Measurements from ENCODE around the gene LANCL2.
"Not testable (repeated sequence)": the region's sequence is repeated elsewhere in the genome, so short reads cannot be mapped to it uniquely, and the experiment has no call there.

The LANCL2 gene

DNA sequence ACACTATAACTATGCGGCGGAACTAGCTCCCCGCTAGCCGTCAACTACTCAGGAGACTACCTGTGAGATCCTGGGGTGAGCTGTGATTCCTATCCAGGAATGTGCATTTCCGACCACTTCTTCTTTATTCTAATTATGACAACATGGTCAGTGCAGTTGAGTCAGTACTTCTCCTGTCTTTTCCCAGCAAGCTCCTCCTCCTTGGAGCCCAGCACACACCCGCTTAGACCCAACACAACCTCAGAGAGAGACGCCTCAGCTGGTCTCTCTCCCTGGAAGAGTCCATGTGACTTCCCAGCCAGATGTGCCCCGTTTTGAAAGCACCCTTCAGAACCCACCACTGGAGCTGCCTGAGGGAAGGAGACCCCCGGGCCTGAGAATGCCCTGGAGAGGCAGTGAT is 106.5 kb downstream of the LANCL2 start:
- DNase-seq (ENCODE audit: low spot score), result not testable (repeated sequence)

DNA sequence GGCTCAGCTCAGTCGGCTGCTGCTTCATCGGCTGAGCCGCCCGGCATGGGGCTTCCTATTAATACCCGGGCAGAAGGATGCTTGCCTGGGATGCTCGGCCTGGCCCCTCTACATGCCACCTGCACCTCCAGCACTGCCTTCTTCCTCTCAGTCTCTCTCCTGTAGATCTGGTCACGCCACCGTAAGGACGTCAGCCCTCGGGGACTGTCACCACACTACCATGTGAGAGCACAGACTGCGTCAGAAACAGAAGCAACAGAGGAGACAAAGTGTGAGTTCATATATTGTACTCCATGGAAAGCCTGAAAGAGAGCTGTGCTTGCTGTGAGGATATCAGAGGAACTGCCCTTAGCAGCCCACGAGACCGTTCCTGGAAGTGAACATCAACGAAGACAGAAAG is 107.3 kb downstream of the LANCL2 start:
- DNase-seq (ENCODE audit: low spot score), result not testable (repeated sequence)

- DNase-seq (ENCODE audit: low spot score), result no peak
These were observed 108.0 kb downstream of the LANCL2 start for GRCh38 chr7:55472928-55473725.

DNA sequence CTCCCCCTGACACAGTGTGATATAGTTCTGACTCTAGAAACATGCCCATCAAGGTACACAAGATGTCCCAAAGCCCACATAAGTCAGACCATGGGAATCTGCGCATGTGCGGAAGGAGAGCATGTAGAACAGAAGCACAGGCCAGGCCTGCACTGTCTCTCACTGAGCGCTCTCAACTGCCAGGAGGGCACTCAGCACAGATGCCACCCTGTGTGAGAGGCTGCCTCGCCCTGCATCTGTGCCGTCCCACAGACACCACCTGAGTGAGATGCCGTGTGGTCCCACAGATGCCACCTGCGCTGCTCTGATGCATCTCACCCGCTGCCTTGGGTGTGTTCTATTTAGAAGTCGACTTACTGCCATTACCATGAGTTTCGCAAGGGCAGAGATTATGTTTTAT is 108.8 kb downstream of the LANCL2 start:
- no peak for DNase-seq (ENCODE audit: low spot score)

- DNase-seq (ENCODE audit: low spot score), result no peak
These were observed 110.1 kb downstream of the LANCL2 start for GRCh38 chr7:55474944-55475854.

DNA sequence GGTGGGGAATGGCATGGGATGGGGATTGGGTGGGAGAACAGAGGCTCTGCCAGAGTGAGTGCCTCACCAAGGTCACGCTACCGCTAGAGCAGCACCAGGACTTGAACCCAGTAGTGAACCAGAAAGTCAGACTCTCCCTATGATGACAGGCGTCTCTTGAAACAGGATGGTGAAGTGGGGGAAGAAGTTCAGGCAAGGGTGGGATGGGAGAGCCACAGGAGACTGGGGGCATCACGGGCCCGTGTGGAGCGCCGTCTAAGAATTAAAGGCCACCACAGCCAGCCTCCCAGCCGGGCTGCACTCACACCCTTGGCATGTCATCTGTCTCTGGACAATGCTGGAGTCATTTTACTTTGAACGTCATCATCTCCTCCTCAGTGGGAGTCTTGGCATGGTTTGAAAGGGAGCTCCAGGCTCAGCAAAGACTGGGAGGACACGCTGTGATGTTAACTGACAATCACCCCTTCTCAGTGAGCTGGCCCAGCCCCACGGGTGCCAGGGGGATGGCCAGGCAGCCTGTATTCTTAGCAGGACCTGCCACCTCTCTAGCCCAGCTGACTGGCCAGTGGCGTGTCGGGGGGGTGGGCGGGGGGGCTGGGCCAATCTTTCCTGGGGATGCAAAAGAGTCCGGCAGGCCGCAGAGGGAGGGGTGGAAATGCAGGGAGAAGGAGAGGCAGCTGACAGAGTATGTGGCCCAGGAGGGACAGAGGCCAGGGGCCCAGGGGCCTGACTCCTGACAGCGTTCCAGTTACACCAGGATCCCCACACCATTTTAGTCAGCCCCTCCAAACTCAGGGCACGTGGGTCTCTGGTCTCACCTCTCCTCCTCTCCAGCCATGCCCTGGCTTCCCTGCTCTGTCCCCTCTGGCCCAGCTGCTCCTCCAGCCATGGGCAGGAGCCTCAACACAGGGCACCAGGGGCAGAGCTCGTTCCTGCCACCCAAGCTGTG is 111.0 kb downstream of the LANCL2 start:
- DNase-seq (ENCODE audit: low spot score), result no peak

DNA sequence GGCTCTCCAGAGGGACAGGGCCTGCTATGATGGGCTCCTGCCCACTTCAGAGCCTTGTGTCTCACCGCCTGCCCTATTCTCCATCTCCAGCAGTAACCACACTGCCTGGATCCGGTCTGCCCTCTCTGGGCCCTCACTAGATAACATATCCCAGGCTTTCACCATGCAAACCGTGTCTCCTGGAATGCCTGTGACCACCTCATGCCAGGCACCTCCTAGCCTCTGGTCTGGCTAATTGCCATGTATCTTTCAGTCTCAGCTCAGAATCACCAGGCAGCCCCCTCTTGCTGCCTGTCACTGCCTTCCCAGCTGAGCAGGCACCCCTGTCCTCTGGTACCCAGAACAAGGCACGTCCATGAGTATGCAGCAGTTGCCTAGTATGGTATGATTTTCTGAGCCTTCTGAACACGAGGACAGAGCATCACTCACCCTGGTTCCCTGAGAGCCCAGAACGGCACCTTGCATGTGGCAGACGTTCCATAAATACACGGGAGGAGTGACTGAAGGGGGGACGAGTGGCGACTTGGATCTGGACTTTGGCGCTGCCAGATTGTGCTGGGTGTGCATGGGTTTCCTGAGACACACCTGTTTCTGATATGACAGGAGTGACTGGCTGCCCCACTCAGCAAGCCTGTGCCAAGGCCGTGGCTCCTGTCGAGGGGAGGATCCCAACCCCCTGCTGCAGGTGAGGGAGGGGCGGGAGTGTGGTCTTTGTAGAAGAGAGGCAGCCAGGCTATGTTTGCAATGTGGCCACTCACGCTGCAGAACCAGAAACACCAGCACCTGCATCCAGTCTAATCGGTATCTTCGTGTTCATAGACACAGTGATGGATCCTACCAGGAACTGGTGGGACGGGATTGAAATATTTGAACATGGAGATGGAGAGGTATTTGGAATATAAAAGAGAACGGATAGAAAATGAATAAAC is 112.0 kb downstream of the LANCL2 start:
- no peak for DNase-seq (ENCODE audit: low spot score)

DNA sequence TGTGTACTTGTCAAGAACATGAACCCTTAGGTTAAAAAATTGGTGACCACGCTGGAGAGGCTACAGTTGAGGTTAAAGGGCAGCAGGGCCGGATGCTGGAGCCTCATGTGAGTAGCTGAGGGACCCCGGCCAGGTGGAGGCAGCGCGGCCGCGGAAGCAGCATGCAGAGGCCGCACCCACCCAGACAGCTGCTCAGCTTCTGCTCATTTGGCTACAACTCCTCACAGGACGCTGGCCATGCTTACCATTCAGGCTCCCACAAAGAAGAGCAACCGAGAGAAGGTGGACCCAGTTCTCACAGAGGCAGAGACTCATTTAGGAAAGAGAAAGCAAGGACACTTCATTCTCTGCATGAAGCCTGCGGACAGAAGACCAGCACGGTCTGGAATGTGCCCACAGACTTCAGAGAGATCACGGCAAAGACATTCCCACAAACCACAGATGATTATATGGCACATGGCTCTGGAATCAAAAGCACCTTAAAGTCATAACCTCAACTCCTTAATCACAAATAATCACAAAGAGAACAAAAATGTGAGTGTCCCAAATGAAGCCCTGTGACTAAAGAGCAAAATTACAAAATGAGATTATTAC is 112.7 kb downstream of the LANCL2 start:
- DNase-seq (ENCODE audit: low spot score), result peak; percentile 76

- no peak for DNase-seq (ENCODE audit: low spot score)
These were observed 113.6 kb downstream of the LANCL2 start for GRCh38 chr7:55478700-55479099.

DNA sequence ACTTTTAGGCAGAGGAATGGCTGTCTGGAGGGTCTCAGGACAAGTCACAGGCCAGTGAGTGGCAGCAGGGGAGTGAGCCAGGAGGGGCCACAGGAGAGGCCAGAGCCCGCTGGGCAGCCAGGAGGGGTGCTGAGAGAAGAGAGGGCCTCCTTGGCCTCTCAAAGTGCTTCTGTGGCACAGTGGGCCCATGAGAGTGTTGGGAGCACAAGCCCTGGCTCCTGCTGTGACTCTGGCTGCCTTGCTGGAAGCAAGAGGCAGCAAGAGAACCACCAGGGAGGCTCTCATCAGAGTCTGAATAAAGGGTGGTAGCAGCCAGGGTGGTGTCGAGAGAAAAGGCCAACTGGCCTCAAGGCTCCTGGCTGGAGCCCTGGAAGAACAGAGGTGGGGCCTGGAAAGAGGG is 116.0 kb downstream of the LANCL2 start:
- no peak for DNase-seq (ENCODE audit: low spot score)

DNA sequence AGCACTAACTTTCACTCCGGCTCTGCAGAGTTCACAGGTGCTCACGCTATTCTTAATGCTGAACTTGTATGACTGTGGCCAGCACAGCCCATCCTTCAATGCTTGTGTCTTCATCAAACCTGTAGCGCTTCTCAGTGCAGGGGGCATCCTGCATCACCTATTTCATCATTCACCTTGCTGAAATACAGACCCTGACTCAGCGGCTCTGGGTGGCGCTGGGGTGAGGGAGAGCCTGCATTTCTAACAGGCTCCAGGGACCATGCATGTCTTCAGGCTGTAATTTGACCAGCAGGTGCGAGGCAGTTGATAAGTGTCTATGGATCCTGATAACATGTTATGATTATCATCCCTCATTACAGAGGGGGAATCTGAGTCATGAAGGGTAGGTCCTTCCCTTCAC is 117.9 kb downstream of the LANCL2 start:
- no peak for DNase-seq (ENCODE audit: low spot score)

Data from SW480 (cell line).